NB4 (cell line): ENCODE results near the gene PLXNC1.

Experiments
- CTCF ChIP-seq: IDR thresholded peaks from one replicate; pipeline ENCODE4 v1.5.1; 2012; ENCODE audit warnings: low read depth, low read length
- MYC ChIP-seq: IDR thresholded peaks from 2 replicates; pipeline ENCODE4 v1.6.1; 2011; ENCODE audit warnings: low read depth, low read length
- POLR2A ChIP-seq: IDR thresholded peaks from 2 replicates; pipeline ENCODE4 v1.6.1; 2011; ENCODE audit warnings: mild to moderate bottlenecking; ENCODE audit not compliant: insufficient read length; ENCODE audit errors: extremely low read depth

- TF ChIP-seq CTCF (no peak), POLR2A (no peak), MYC (no peak)
Observed at GRCh38 chr12:94304012-94304411, 155.6 kb downstream of the PLXNC1 start.
